HEK293 (cell line): ENCODE data around the gene SERTAD4.

Source experiments
- CTCF ChIA-PET: fragments of 350-600 bp; formaldehyde crosslinking; extraction: SDS; loops from one replicate; lab custom pipeline; 2021; ENCODE audit warnings: antibody characterized with exemption; lab: Yijun Ruan, JAX
- POLR2A ChIA-PET: fragments of 300-600 bp; formaldehyde crosslinking; extraction: SDS; loops from one replicate; lab custom pipeline; 2020; ENCODE audit warnings: antibody characterized with exemption, inconsistent platforms; lab: Yijun Ruan, JAX
- H3K27ac ChIP-seq: fragments of 200-500 bp; sonication (Bioruptor generic); 2 replicates; pipeline ENCODE4 v1.5.1; 2014; ENCODE audit warnings: low read depth, low read length, control low read depth, inconsistent platforms; ENCODE audit errors: extremely low read depth
- H3K36me3 ChIP-seq, 2 experiments: fragments of 200-500 bp in 1 of 2; sonication (Bioruptor generic) in 1 of 2; 1 replicate in 1 of 2; 2 replicates in 1 of 2; pipeline ENCODE4 v1.5.1; 2014 to 2017; ENCODE audit warnings: inconsistent platforms in 2 of 2, low read length in 2 of 2; ENCODE audit not compliant: control insufficient read depth in 2 of 2, insufficient read depth in 1 of 2
- H3K4me1 ChIP-seq: fragments of 200-500 bp; sonication (Bioruptor generic); 2 replicates; pipeline ENCODE4 v1.5.1; 2014; ENCODE audit warnings: mild to moderate bottlenecking, low read length, inconsistent platforms; ENCODE audit not compliant: control insufficient read depth, insufficient read depth
- H3K4me3 ChIP-seq: 2 replicates; pipeline ENCODE4 v1.5.1; 2011; ENCODE audit warnings: low read depth, mild to moderate bottlenecking, control low read depth, low read length, moderate library complexity
- H3K9me3 ChIP-seq: fragments of 200-500 bp; sonication (Bioruptor generic); 2 replicates; pipeline ENCODE4 v1.5.1; 2014; ENCODE audit warnings: low read depth, low read length, inconsistent platforms; ENCODE audit not compliant: control insufficient read depth, insufficient read depth
- FEZF1 ChIP-seq: fragments of 450-650 bp; formaldehyde crosslinking; IDR thresholded peaks from 2 replicates; pipeline ENCODE4 v1.5.1; 2016; ENCODE audit warnings: missing biosample characterization, missing genetic modification characterization
- GLI4 ChIP-seq: fragments of 450-650 bp; formaldehyde crosslinking; IDR thresholded peaks from 2 replicates; pipeline ENCODE4 v1.5.1; 2016; ENCODE audit warnings: missing biosample characterization, missing genetic modification characterization
- GLIS2 ChIP-seq: fragments of 450-650 bp; formaldehyde crosslinking; IDR thresholded peaks from 2 replicates; pipeline ENCODE4 v1.5.1; 2016; ENCODE audit warnings: missing biosample characterization, missing genetic modification characterization
- MYNN ChIP-seq: fragments of 450-650 bp; formaldehyde crosslinking; IDR thresholded peaks from 2 replicates; pipeline ENCODE4 v1.5.1; 2016; ENCODE audit warnings: missing biosample characterization, missing genetic modification characterization, borderline replicate concordance
- SP2 ChIP-seq: fragments of 450-650 bp; formaldehyde crosslinking; IDR thresholded peaks from 2 replicates; pipeline ENCODE4 v1.5.1; 2016; ENCODE audit warnings: missing biosample characterization, missing genetic modification characterization
- WT1 ChIP-seq: fragments of 450-650 bp; formaldehyde crosslinking; IDR thresholded peaks from 2 replicates; pipeline ENCODE4 v1.5.1; 2016; ENCODE audit warnings: missing biosample characterization, missing genetic modification characterization
- YY2 ChIP-seq: fragments of 450-650 bp; formaldehyde crosslinking; IDR thresholded peaks from 2 replicates; pipeline ENCODE4 v1.5.1; 2016; ENCODE audit warnings: missing biosample characterization, missing genetic modification characterization
- ZEB2 ChIP-seq: fragments of 450-650 bp; formaldehyde crosslinking; IDR thresholded peaks from 2 replicates; pipeline ENCODE4 v1.5.1; 2016; ENCODE audit warnings: missing biosample characterization, missing genetic modification characterization
- ZNF114 ChIP-seq: fragments of 450-650 bp; formaldehyde crosslinking; IDR thresholded peaks from 2 replicates; pipeline ENCODE4 v1.5.0; 2017; ENCODE audit warnings: missing biosample characterization, missing genetic modification characterization
- ZNF148 ChIP-seq: fragments of 450-650 bp; formaldehyde crosslinking; IDR thresholded peaks from 2 replicates; pipeline ENCODE4 v1.5.0; 2017; ENCODE audit warnings: missing biosample characterization, missing genetic modification characterization, borderline replicate concordance
- ZNF157 ChIP-seq: fragments of 450-650 bp; formaldehyde crosslinking; IDR thresholded peaks from 2 replicates; pipeline ENCODE4 v1.5.1; 2016; ENCODE audit warnings: missing biosample characterization, missing genetic modification characterization
- ZNF19 ChIP-seq: fragments of 450-650 bp; formaldehyde crosslinking; IDR thresholded peaks from 2 replicates; pipeline ENCODE4; 2016; ENCODE audit warnings: missing biosample characterization, missing genetic modification characterization, low read depth
- ZNF239 ChIP-seq: fragments of 450-650 bp; formaldehyde crosslinking; IDR thresholded peaks from 2 replicates; pipeline ENCODE4 v1.5.1; 2016; ENCODE audit warnings: missing biosample characterization, missing genetic modification characterization
- ZNF302 ChIP-seq: fragments of 450-650 bp; formaldehyde crosslinking; IDR thresholded peaks from 2 replicates; pipeline ENCODE4 v1.5.1; 2016; ENCODE audit warnings: missing biosample characterization, missing genetic modification characterization, low read depth
- ZNF366 ChIP-seq: fragments of 450-650 bp; formaldehyde crosslinking; conservative IDR thresholded peaks from 2 replicates; pipeline ENCODE4 v1.5.1; 2016; ENCODE audit warnings: missing biosample characterization, missing genetic modification characterization
- ZNF521 ChIP-seq: fragments of 450-650 bp; formaldehyde crosslinking; IDR thresholded peaks from 2 replicates; pipeline ENCODE4 v1.5.1; 2017; ENCODE audit warnings: missing biosample characterization, mild to moderate bottlenecking, missing genetic modification characterization
- ZNF529 ChIP-seq: fragments of 450-650 bp; formaldehyde crosslinking; IDR thresholded peaks from 2 replicates; pipeline ENCODE4 v1.5.1; 2017; ENCODE audit warnings: missing genetic modification characterization, missing biosample characterization; ENCODE audit not compliant: insufficient replicate concordance
- ZNF530 ChIP-seq: fragments of 450-650 bp; formaldehyde crosslinking; IDR thresholded peaks from 2 replicates; pipeline ENCODE4 v1.5.1; 2016; ENCODE audit warnings: low read depth, missing biosample characterization, missing genetic modification characterization
- ZNF548 ChIP-seq: fragments of 450-650 bp; formaldehyde crosslinking; IDR thresholded peaks from 2 replicates; pipeline ENCODE4 v1.5.1; 2016; ENCODE audit warnings: missing biosample characterization, missing genetic modification characterization
- ZNF623 ChIP-seq: fragments of 450-650 bp; formaldehyde crosslinking; IDR thresholded peaks from 2 replicates; pipeline ENCODE4 v1.5.1; 2016; ENCODE audit warnings: missing biosample characterization, missing genetic modification characterization
- ZNF629 ChIP-seq: fragments of 450-650 bp; formaldehyde crosslinking; IDR thresholded peaks from 2 replicates; pipeline ENCODE4 v1.5.1; 2017; ENCODE audit warnings: missing biosample characterization, missing genetic modification characterization
- ZNF658 ChIP-seq: fragments of 450-650 bp; formaldehyde crosslinking; IDR thresholded peaks from 2 replicates; pipeline ENCODE4; 2016; ENCODE audit warnings: missing biosample characterization, missing genetic modification characterization
- ZNF660 ChIP-seq: fragments of 450-650 bp; IDR thresholded peaks from 2 replicates; pipeline ENCODE4 v1.5.1; 2018; ENCODE audit warnings: missing biosample characterization, mild to moderate bottlenecking, missing genetic modification characterization
- ZNF76 ChIP-seq: fragments of 450-650 bp; formaldehyde crosslinking; IDR thresholded peaks from 2 replicates; pipeline ENCODE4; 2016; ENCODE audit warnings: low read depth, missing biosample characterization, missing genetic modification characterization, borderline replicate concordance
- ZNF768 ChIP-seq: fragments of 450-650 bp; formaldehyde crosslinking; IDR thresholded peaks from 2 replicates; pipeline ENCODE4 v1.5.1; 2018; ENCODE audit warnings: missing biosample characterization, mild to moderate bottlenecking, missing genetic modification characterization
- ZNF776 ChIP-seq: fragments of 450-650 bp; formaldehyde crosslinking; IDR thresholded peaks from 2 replicates; pipeline ENCODE4 v1.5.0; 2017; ENCODE audit warnings: missing biosample characterization, missing genetic modification characterization, borderline replicate concordance
- ZNF785 ChIP-seq: fragments of 450-650 bp; formaldehyde crosslinking; IDR thresholded peaks from 2 replicates; pipeline ENCODE4 v1.5.1; 2016; ENCODE audit warnings: missing biosample characterization, missing genetic modification characterization
- TF ChIP-seq, protein P1 (sequence below): fragments of 450-650 bp; formaldehyde crosslinking; IDR thresholded peaks from 2 replicates; pipeline ENCODE4 v1.5.1; 2016; ENCODE audit warnings: missing biosample characterization, missing genetic modification characterization
- TF ChIP-seq, protein P2 (sequence below): fragments of 450-650 bp; formaldehyde crosslinking; IDR thresholded peaks from 2 replicates; pipeline ENCODE4 v1.5.1; 2016; ENCODE audit warnings: missing biosample characterization, missing genetic modification characterization
- TF ChIP-seq, protein P3 (sequence below): fragments of 450-650 bp; formaldehyde crosslinking; IDR thresholded peaks from 2 replicates; pipeline ENCODE4 v1.5.1; 2016; ENCODE audit warnings: missing biosample characterization, missing genetic modification characterization

SERTAD4 gene

DNA sequence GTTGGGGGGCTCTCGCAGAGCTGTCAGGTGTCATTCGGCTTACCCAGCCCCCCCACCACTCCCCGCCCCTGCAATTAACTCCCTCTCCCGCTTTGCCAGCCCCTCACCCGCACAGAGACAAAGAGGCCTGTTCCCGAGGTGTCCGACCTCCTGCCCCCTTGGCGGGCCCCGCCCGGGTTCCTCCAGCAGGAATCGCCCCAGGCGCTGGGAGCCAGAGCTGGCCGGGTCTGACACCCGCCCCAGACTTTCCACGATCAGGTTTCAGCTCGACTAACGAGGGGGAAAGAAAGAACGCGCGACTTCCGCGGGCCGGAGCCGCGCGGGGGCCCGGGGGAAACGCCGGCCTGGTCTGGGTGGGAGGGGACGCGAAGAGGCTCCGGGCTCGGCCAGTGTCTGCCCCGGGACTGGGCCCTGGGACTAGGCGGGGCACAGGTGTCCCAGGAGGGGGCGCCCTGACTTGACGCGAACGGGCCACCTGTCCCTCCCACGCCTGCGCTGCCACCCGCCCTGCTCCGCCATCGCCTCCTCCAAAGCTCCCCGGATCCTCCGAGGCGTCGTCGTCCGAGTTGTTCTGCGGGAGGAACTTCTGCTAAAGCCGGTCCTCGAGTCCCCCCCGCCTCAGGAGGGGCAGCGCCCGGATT lies 59.8 kb downstream of the SERTAD4 start (continued):
- TF ChIP-seq ZNF768 (tag by site-specific recombination) (no peak), ZNF623 (no peak), ZNF530 (tag by site-specific recombination) (no peak), ZNF19 (no peak), GLIS2 (peak; percentile 85), GLI4 (tag by site-specific recombination) (no peak), ZEB2 (tag by site-specific recombination) (peak; percentile 82), ZNF76 (tag by site-specific recombination) (peak; percentile 42; the same call in 1 of the 2 replicates), ZNF239 (no peak), ZNF548 (tag by site-specific recombination) (no peak)

DNA sequence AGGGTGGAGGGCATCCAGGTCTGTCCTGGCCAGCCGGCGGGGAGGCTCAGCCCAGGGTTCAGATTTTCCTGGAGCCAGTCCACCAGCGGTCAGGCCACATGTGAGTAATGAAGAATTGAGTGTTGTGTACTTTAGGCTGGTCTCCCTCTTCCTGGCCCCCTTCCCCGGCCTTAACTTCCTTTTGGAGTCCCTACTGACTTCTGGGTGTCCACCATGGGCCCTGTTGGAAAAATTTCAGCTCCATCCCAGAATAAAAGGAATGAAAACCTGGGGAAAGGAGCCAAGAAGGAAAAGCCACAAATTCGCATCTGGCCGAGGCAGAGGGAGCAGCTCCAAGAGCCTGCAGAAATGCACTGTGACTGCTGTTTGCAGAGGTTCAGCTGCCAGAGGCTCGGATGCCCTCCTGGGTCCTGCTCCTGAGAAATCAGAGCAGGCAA lies 60.6 kb downstream of the SERTAD4 start:
- CTCF ChIA-PET = interaction anchor here (0.6 to 4.2 kb wide), 9 partner anchors 18 to 526 kb away, joined by 3 to 19 read pairs (median 6); no protein-coding TSS in a partner anchor

GRCh38 chr1:210294999-210295745 lies 62.6 kb downstream of the SERTAD4 start:
- Histone ChIP-seq H3K9me3 (no peaks in the 10 kb centered on the region), H3K4me3 (no peak overlapping the region), H3K36me3 (no peaks in the 10 kb centered on the region), H3K27ac (peak overlapping the region; percentile 47; the same call in 1 of the 2 replicates), H3K4me1 (peaks cover 20% of the 10 kb centered on the region)
- ChIA-PET CTCF (interaction anchor here (0.7 to 4.2 kb wide), 3 partner anchors 13 to 151 kb away, joined by 3 to 19 read pairs (median 4); no protein-coding TSS in a partner anchor), POLR2A (interaction anchor here (1.1 to 1.3 kb wide), 3 partner anchors 37 to 62 kb away, joined by 3 to 7 read pairs (median 4); partner anchors contain the start of gene SERTAD4)
- no peak for TF ChIP-seq ZNF521 (tag by site-specific recombination)
- no peak for TF ChIP-seq ZNF529 (tag by site-specific recombination)
- no peak; the same call in 1 of the 2 replicates for TF ChIP-seq ZNF660 (tag by site-specific recombination)
- no peak for TF ChIP-seq ZNF658 (tag by site-specific recombination)
- no peak for TF ChIP-seq ZNF530 (tag by site-specific recombination)
- TF ChIP-seq WT1 (tag by site-specific recombination) = no peak
- TF ChIP-seq, protein P1, sequence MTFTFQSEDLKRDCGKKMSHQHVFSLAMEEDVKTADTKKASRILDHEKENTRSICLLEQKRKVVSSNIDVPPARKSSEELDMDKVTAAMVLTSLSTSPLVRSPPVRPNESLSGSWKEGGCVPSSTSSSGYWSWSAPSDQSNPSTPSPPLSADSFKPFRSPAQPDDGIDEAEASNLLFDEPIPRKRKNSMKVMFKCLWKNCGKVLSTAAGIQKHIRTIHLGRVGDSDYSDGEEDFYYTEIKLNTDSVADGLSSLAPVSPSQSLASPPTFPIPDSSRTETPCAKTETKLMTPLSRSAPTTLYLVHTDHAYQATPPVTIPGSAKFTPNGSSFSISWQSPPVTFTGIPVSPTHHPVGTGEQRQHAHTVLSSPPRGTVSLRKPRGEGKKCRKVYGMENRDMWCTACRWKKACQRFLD (tag by site-specific recombination) = no peak
- TF ChIP-seq, protein P2, sequence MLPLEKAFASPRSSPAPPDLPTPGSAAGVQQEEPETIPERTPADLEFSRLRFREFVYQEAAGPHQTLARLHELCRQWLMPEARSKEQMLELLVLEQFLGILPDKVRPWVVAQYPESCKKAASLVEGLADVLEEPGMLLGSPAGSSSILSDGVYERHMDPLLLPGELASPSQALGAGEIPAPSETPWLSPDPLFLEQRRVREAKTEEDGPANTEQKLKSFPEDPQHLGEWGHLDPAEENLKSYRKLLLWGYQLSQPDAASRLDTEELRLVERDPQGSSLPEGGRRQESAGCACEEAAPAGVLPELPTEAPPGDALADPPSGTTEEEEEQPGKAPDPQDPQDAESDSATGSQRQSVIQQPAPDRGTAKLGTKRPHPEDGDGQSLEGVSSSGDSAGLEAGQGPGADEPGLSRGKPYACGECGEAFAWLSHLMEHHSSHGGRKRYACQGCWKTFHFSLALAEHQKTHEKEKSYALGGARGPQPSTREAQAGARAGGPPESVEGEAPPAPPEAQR = no peak
- TF ChIP-seq YY2 = no peak
- no peak for TF ChIP-seq ZNF148 (tag by site-specific recombination)
- TF ChIP-seq SP2 = peak; percentile 32; the same call in 1 of the 2 replicates
- no peak for TF ChIP-seq ZNF114 (tag by site-specific recombination)
- TF ChIP-seq ZNF776 (tag by site-specific recombination) = no peak
- no peak for TF ChIP-seq ZNF157
- TF ChIP-seq, protein P3, sequence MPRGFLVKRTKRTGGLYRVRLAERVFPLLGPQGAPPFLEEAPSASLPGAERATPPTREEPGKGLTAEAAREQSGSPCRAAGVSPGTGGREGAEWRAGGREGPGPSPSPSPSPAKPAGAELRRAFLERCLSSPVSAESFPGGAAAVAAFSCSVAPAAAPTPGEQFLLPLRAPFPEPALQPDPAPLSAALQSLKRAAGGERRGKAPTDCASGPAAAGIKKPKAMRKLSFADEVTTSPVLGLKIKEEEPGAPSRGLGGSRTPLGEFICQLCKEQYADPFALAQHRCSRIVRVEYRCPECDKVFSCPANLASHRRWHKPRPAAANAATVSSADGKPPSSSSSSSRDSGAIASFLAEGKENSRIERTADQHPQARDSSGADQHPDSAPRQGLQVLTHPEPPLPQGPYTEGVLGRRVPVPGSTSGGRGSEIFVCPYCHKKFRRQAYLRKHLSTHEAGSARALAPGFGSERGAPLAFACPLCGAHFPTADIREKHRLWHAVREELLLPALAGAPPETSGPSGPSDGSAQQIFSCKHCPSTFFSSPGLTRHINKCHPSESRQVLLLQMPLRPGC (tag by site-specific recombination) = no peak

More for the DNA sequence above, 60.6 kb downstream of the SERTAD4 start:
- Histone ChIP-seq H3K4me3 (no peak overlapping the region), H3K27ac (peak overlapping the region; percentile 78; the same call in 1 of the 2 replicates), H3K4me1 (peaks cover 20% of the 10 kb centered on the region), H3K36me3 (no peaks in the 10 kb centered on the region), H3K9me3 (no peaks in the 10 kb centered on the region)
- POLR2A ChIA-PET = interaction anchor here (1.0 to 2.0 kb wide), 3 partner anchors 10 to 59 kb away, joined by 3 to 12 read pairs (median 3); no protein-coding TSS in a partner anchor
- TF ChIP-seq ZNF785 (tag by site-specific recombination) = no peak
- no peak for TF ChIP-seq WT1 (tag by site-specific recombination)
- no peak for TF ChIP-seq FEZF1 (tag by site-specific recombination)
- no peak for TF ChIP-seq ZNF629 (tag by site-specific recombination)
- TF ChIP-seq ZNF302 (tag by site-specific recombination) = no peak
- TF ChIP-seq ZNF366 (tag by site-specific recombination) = no peak
- no peak for TF ChIP-seq MYNN (tag by site-specific recombination)
